Neural cell (in vitro differentiated cells): ENCODE measurements around the gene PGS1.

Experiments used
- CTCF ChIP-seq: fragments of 450-650 bp; IDR thresholded peaks from 2 replicates; pipeline ENCODE4 v1.5.1; 2014; ENCODE audit warnings: antibody characterized with exemption, mild to moderate bottlenecking, moderate library complexity; ENCODE audit not compliant: poor library complexity, severe bottlenecking
- EZH2 ChIP-seq: fragments of 200-600, 300-800 bp; shearing (Covaris generic), sonication (generic); IDR thresholded peaks from 2 replicates; pipeline ENCODE4 v1.6.1; 2014; ENCODE audit warnings: antibody characterized with exemption, low read length, borderline replicate concordance, mild to moderate bottlenecking; ENCODE audit not compliant: insufficient read depth, poor library complexity, severe bottlenecking
- MXI1 ChIP-seq: fragments of 450-650 bp; conservative IDR thresholded peaks from 2 replicates; pipeline ENCODE4 v1.6.1; 2014; ENCODE audit warnings: antibody characterized with exemption, mild to moderate bottlenecking; ENCODE audit not compliant: poor library complexity, severe bottlenecking
- POLR2AphosphoS5 ChIP-seq: IDR thresholded peaks from 2 replicates; pipeline ENCODE4 v1.6.1; 2012
- RAD21 ChIP-seq: fragments of 450-650 bp; conservative IDR thresholded peaks from 2 replicates; pipeline ENCODE4 v1.6.1; 2014; ENCODE audit warnings: antibody characterized with exemption, mild to moderate bottlenecking, moderate library complexity
- REST ChIP-seq: IDR thresholded peaks from 2 replicates; pipeline ENCODE4 v1.6.1; 2012; ENCODE audit warnings: borderline replicate concordance
- SMC3 ChIP-seq: fragments of 450-650 bp; conservative IDR thresholded peaks from 2 replicates; pipeline ENCODE4 v1.6.1; 2014; ENCODE audit warnings: antibody characterized with exemption, mild to moderate bottlenecking, moderate library complexity; ENCODE audit not compliant: poor library complexity
- TAF1 ChIP-seq: IDR thresholded peaks from 2 replicates; pipeline ENCODE4 v1.6.1; 2012; ENCODE audit warnings: low read depth

GRCh38 chr17:78400581-78401240, 22.3 kb downstream of the PGS1 start:
- no peak for TF ChIP-seq POLR2AphosphoS5
- no peak for TF ChIP-seq CTCF
- TF ChIP-seq TAF1: no peak
- TF ChIP-seq RAD21: no peak
- no peak for TF ChIP-seq REST
- no peak for TF ChIP-seq EZH2
- TF ChIP-seq MXI1: no peak
- TF ChIP-seq SMC3: no peak
